Measurements from ENCODE around the gene UCP1. TPM values are rescaled to one million over a fixed set of nuclear protein-coding genes. Genes with fewer than 3 reads are reported as not detected.

The UCP1 gene
- total and polyA plus RNA-seq, 8 donors = 0.47 to 0.99 (median 0.57) TPM; not detected in 2

GRCh38 chr4:140557831-140558435 lies 10.8 kb downstream of the UCP1 start:
- Histone ChIP-seq H3K4me3 (no peak overlapping the region), H3K27me3 (no peaks in the 10 kb centered on the region), H3K9me3 (no peaks in the 10 kb centered on the region), H3K27ac (no peak overlapping the region), H3K36me3 (peaks cover 0 to 2% of the 10 kb centered on the region in 2 donors), H3K4me1 (no peaks in the 10 kb centered on the region)
- ATAC-seq (peak; percentile 78), DNase-seq (no peak)
- TF ChIP-seq CTCF (IDR thresholded peaks at IDR 0.05) = no peak
- intact Hi-C loops (cut with DNase I) = no loop called here

- Histone ChIP-seq H3K27me3 (no peaks in the 10 kb centered on the region), H3K4me3 (no peak overlapping the region), H3K36me3 (peaks cover 0 to 3% of the 10 kb centered on the region in 2 donors), H3K9me3 (no peaks in the 10 kb centered on the region), H3K27ac (no peak overlapping the region), H3K4me1 (no peaks in the 10 kb centered on the region)
- TF ChIP-seq CTCF (IDR thresholded peaks at IDR 0.05) = no peak
- no peak for ATAC-seq
- intact Hi-C loops (cut with DNase I) = no loop called here
- DNase-seq = no peak
Measured at GRCh38 chr4:140556372-140557085, 12.2 kb downstream of the UCP1 start.

- Histone ChIP-seq H3K4me1 (no peaks in the 10 kb centered on the region), H3K27me3 (no peaks in the 10 kb centered on the region), H3K36me3 (peaks cover 0 to 31% of the 10 kb centered on the region in 2 donors), H3K9me3 (no peaks in the 10 kb centered on the region), H3K27ac (no peak overlapping the region), H3K4me3 (no peak overlapping the region)
- DNase-seq (no peak), ATAC-seq (no peak)
- TF ChIP-seq CTCF (IDR thresholded peaks at IDR 0.05) = no peak
- intact Hi-C loops (cut with DNase I) = no loop called here
Measured at GRCh38 chr4:140533951-140534480, 34.7 kb downstream of the UCP1 start.

- TF ChIP-seq CTCF (IDR thresholded peaks at IDR 0.05) = no peak
- Histone ChIP-seq H3K27ac (no peak overlapping the region), H3K4me1 (peaks cover 0 to 15% of the 10 kb centered on the region in 2 donors), H3K36me3 (peaks cover 0 to 9% of the 10 kb centered on the region in 2 donors), H3K4me3 (no peak overlapping the region), H3K9me3 (no peaks in the 10 kb centered on the region), H3K27me3 (no peaks in the 10 kb centered on the region)
- ATAC-seq (no peak), DNase-seq (no peak)
- intact Hi-C loops (cut with DNase I) = no loop called here
Measured at GRCh38 chr4:140529434-140529833, 39.3 kb downstream of the UCP1 start.
